ENCODE results near the gene RIN1. TPM values are rescaled to one million over a fixed set of nuclear protein-coding genes. Genes with fewer than 3 reads are reported as not detected.

The RIN1 gene
- polyA plus RNA-seq, 1 of the 3 experiments (the other 2 are of a cell fraction) = 16.9 TPM

DNA sequence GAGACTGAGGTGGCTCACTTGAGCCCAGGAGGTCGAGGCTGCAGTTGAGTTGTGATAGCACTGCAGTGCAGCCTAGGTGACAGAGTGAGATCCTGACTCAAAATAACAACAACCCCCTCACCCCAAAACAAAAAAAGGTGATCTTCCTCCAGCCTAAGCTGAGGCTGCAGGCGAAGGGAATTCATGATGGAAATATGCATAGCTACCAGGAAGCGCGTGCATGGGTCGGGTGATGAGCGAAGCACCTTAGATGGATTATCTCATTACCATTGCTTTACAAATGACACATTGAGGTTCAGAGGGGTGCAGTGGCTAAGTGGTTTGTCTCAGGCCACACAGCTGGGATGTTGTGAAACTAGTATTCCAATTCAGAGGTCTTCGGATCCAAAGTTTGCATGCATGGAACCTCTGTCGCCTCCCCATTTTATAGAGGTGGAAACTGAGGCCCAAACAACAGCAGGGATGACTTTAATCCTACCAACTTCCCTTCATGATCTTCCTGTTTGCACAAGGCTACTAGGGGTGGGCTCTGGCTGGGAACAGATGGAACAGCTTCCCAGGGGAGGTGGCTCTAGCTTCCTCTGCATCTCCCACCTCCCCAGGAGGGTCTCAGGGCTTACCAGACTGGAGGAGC is 30.7 kb upstream of the RIN1 start:
- TF ChIP-seq USF2 (IDR thresholded peaks at IDR 0.05; ENCODE audit: borderline replicate concordance, low read depth, low read length) = no peak
- no peak for TF ChIP-seq SMC3 (IDR thresholded peaks at IDR 0.05; ENCODE audit: low read depth, low read length)
- TF ChIP-seq, protein P1, sequence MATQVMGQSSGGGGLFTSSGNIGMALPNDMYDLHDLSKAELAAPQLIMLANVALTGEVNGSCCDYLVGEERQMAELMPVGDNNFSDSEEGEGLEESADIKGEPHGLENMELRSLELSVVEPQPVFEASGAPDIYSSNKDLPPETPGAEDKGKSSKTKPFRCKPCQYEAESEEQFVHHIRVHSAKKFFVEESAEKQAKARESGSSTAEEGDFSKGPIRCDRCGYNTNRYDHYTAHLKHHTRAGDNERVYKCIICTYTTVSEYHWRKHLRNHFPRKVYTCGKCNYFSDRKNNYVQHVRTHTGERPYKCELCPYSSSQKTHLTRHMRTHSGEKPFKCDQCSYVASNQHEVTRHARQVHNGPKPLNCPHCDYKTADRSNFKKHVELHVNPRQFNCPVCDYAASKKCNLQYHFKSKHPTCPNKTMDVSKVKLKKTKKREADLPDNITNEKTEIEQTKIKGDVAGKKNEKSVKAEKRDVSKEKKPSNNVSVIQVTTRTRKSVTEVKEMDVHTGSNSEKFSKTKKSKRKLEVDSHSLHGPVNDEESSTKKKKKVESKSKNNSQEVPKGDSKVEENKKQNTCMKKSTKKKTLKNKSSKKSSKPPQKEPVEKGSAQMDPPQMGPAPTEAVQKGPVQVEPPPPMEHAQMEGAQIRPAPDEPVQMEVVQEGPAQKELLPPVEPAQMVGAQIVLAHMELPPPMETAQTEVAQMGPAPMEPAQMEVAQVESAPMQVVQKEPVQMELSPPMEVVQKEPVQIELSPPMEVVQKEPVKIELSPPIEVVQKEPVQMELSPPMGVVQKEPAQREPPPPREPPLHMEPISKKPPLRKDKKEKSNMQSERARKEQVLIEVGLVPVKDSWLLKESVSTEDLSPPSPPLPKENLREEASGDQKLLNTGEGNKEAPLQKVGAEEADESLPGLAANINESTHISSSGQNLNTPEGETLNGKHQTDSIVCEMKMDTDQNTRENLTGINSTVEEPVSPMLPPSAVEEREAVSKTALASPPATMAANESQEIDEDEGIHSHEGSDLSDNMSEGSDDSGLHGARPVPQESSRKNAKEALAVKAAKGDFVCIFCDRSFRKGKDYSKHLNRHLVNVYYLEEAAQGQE (IDR thresholded peaks at IDR 0.05; ENCODE audit: low read depth, low read length) = no peak
- TF ChIP-seq MEF2A (IDR thresholded peaks at IDR 0.05; ENCODE audit: borderline replicate concordance, low read depth) = no peak
- TF ChIP-seq EP300 (IDR thresholded peaks at IDR 0.05; ENCODE audit: borderline replicate concordance in 1 of 2, low read depth in 1 of 2, low read length in 1 of 2) = no peak
- TF ChIP-seq, protein P2, sequence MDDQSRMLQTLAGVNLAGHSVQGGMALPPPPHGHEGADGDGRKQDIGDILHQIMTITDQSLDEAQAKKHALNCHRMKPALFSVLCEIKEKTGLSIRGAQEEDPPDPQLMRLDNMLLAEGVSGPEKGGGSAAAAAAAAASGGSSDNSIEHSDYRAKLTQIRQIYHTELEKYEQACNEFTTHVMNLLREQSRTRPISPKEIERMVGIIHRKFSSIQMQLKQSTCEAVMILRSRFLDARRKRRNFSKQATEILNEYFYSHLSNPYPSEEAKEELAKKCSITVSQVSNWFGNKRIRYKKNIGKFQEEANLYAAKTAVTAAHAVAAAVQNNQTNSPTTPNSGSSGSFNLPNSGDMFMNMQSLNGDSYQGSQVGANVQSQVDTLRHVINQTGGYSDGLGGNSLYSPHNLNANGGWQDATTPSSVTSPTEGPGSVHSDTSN (IDR thresholded peaks at IDR 0.05) = no peak
- no peak for TF ChIP-seq NRF1 (IDR thresholded peaks at IDR 0.05; ENCODE audit: low read depth, low read length)
- no peak for TF ChIP-seq FOXM1 (IDR thresholded peaks at IDR 0.05; ENCODE audit: low read depth)
- TF ChIP-seq NFIC (IDR thresholded peaks at IDR 0.05; ENCODE audit: borderline replicate concordance) = no peak
- no peak overlapping the region for H2AFZ ChIP-seq (ENCODE audit: low read depth)
- peaks cover 6 to 14% of the 10 kb centered on the region in 2 experiments; a peak in 2 of 4 replicates for H3K4me1 ChIP-seq (ENCODE audit: control insufficient read depth in 1 of 2, insufficient read depth in 2 of 2, low read depth in 1 of 2, low read length in 1 of 2)
- H3K36me3 ChIP-seq (replicated peaks in 1 of 2; ENCODE audit: control insufficient read depth in 1 of 2, insufficient read depth in 2 of 2, low read length in 1 of 2) = no peaks in the 10 kb centered on the region
- no peak overlapping the region for H3K9ac ChIP-seq
- no peaks in the 10 kb centered on the region for H3F3A ChIP-seq (replicated peaks; ENCODE audit: insufficient read depth)
- no peak overlapping the region for H3K4me2 ChIP-seq
- ChIA-PET CTCF (interaction anchor here (1.4 to 4.1 kb wide), 4 partner anchors 14 to 55 kb away, joined by 4 to 27 read pairs (median 8); no protein-coding TSS in a partner anchor), POLR2A (no interaction called here)
- no peaks in the 10 kb centered on the region for H3K79me2 ChIP-seq (ENCODE audit: insufficient read depth)
- 91% methylated on average over 8 of the region's 8 CpGs for WGBS (ENCODE audit: low lambda C conversion rate)
- H3K9me3 ChIP-seq = no peaks in the 10 kb centered on the region
- H3K4me3 ChIP-seq (ENCODE audit: low read depth in 2 of 2, low read length in 1 of 2) = no peak overlapping the region
- no peaks in the 10 kb centered on the region for H4K20me1 ChIP-seq (ENCODE audit: insufficient read depth)
- no peak for DNase-seq
- no peaks in the 10 kb centered on the region for H3K27me3 ChIP-seq (ENCODE audit: insufficient read depth)
- H3K27ac ChIP-seq (ENCODE audit: low read depth in 2 of 2, low read length in 1 of 2) = no peak overlapping the region
- H3K9me2 ChIP-seq = no peaks in the 10 kb centered on the region

All from SK-N-SH (cell line).